Skeletal muscle cell (primary cell): ENCODE results near the gene HAND2.

ENCODE experiments used
- DNase-seq: peaks from one replicate; pipeline ENCODE4 v3.0.0-alpha.2; 2010; ENCODE audit warnings: low read depth
- H3K4me3 ChIP-seq: 2 replicates; pipeline ENCODE4 v1.5.1; 2011; ENCODE audit warnings: low read depth, mild to moderate bottlenecking, control low read depth, low read length, moderate library complexity

The HAND2 gene

DNA sequence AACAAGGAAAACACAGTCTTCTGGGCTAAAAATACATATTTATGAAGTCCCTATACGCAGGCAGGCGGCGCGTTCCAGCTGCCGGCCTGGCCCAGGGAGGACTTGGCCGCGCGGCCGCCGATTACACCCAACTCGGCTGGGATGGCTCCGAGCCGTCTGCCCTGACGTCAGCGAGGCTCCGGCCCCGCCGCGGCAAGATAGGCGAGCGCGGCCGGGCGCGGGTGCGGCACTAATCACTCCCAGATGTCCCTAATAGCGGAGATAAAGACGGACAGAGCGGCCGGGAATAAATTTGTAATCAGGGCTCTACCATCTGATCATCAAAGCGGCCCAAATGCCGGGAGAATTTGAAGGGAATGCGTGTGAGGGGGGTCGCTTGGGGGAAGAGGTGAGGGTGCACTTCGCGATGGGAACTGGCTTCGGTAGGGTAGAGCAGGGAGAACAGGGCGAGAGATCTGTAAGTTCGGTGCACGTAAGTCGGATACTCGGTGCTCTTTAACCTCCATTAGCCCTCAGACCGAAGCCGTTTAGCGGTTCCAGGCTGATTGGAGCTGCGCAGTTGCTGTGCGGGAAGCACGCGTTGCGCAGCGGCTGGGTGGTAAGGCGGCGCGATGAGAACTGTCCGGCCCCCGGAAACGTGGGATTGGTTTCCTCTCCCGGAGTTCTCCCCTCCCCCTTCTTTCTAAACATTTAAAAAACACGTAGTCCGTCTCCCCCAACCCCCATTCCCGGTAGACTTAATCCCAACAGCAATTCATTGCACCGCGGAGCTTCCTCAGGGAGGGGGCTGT lies 7.7 kb downstream of the HAND2 start:
- peak; percentile 81 for DNase-seq
- peak overlapping the region; percentile 57 for H3K4me3 ChIP-seq

DNA sequence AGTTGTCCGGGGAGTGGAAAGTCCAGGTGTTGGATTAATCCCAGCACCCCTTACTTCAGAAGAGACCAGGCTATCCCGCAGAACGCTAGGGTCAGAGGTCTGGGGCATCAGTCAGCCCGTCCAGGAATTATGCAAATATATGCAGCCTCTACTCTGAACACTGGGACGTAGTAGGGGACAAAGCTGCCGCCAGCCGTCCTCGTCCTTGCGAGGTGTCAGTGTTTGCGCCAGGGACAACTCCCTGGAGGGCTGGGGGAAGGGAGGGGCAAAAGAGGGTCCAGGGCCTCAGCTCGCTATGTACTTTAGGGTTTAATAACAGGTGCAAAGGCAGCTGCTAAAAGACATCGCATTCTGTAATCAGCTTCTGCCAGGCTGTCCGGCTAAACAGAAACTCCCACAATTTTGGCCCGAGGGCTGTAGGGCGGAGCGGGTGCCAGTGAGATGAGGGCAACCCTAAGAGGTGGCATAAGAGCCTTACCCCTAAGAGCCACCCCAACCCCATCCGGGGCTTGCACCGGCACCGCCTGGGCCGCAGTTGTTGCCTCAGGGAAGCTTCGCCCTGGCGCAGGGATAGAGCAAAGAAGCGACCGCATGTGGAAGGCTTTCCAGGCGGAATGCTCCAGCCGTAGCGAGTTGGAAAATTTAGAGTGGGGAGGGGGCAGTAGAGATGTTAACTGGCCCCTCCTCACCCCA lies 8.4 kb downstream of the HAND2 start:
- peak overlapping the region; percentile 57 for H3K4me3 ChIP-seq

GRCh38 chr4:173520921-173521466 lies 9.0 kb downstream of the HAND2 start:
- H3K4me3 ChIP-seq = no peak overlapping the region

More for the DNA sequence above, 8.4 kb downstream of the HAND2 start:
- no peak for DNase-seq

DNA sequence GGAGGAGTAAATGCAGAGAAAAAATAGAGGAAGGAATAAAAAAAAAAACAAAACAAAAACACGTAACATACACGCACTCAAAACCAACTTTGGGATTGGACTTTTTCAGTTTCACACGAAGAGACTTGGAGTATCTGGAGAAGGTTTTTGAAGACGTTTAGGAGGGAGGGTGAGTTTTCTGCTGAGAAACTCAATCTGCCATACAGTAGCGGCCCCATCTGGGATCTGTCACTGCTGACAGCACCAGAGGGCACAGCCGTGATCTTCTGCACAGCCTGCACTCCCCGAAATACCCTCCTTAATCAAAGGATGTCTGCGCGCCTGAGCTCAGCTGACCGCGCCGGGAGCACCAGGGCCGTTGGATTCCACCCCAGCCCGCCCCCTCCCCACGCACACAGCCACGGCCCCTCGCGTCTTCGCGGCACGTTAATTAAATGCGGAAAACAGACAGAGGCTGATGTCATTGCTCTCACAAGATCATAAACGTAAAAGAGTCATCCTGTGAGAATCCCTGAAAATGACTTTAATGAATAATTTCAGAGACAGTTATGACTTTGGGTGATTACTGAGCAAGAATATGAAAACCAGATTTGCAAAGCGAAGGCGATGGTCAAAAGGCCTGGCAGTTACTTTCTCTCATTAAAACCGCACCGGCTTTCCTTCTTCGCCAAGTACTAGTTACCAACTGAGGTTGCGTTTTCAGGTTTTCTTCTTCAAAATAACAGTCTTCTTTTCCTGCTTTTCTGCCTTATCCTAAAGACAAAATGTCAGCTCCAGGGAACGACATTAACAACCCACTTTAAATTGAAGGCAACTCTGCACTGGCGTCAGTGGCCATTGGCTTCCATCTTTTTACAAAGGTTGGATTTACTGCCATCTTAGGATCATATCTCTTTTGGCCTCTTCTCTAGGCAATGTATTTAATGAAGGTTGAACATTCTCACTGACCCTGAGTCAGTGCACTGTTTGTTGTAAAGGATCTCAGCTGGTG lies 10.6 kb downstream of the HAND2 start:
- no peak for DNase-seq
- no peak overlapping the region for H3K4me3 ChIP-seq

More at GRCh38 chr4:173520921-173521466, 9.0 kb downstream of the HAND2 start:
- DNase-seq = no peak

- H3K4me3 ChIP-seq = no peak overlapping the region
- DNase-seq = no peak
Observed at GRCh38 chr4:173518425-173519102, 11.5 kb downstream of the HAND2 start.

- no peak overlapping the region for H3K4me3 ChIP-seq
- DNase-seq = no peak
Observed at GRCh38 chr4:173517781-173518424, 12.1 kb downstream of the HAND2 start.

GRCh38 chr4:173516621-173517524 lies 13.2 kb downstream of the HAND2 start:
- peak; percentile 55 for DNase-seq
- H3K4me3 ChIP-seq = peak overlapping the region; percentile 19

- no peak overlapping the region for H3K4me3 ChIP-seq
Observed at GRCh38 chr4:173515458-173515857, 14.6 kb downstream of the HAND2 start.

GRCh38 chr4:173514641-173515217 lies 15.3 kb downstream of the HAND2 start:
- no peak for DNase-seq
- no peak overlapping the region for H3K4me3 ChIP-seq

More at GRCh38 chr4:173515458-173515857, 14.6 kb downstream of the HAND2 start:
- no peak for DNase-seq

- DNase-seq = no peak
- H3K4me3 ChIP-seq = no peak overlapping the region
Observed at GRCh38 chr4:173513651-173514050, 16.4 kb downstream of the HAND2 start.

GRCh38 chr4:173511787-173512361 lies 18.2 kb downstream of the HAND2 start:
- DNase-seq = no peak
- H3K4me3 ChIP-seq = no peak overlapping the region

GRCh38 chr4:173509036-173510001 lies 20.7 kb downstream of the HAND2 start:
- DNase-seq = no peak
- H3K4me3 ChIP-seq = peak overlapping the region; percentile 51

GRCh38 chr4:173508386-173509035 lies 21.5 kb downstream of the HAND2 start:
- no peak for DNase-seq
- H3K4me3 ChIP-seq = no peak overlapping the region

DNA sequence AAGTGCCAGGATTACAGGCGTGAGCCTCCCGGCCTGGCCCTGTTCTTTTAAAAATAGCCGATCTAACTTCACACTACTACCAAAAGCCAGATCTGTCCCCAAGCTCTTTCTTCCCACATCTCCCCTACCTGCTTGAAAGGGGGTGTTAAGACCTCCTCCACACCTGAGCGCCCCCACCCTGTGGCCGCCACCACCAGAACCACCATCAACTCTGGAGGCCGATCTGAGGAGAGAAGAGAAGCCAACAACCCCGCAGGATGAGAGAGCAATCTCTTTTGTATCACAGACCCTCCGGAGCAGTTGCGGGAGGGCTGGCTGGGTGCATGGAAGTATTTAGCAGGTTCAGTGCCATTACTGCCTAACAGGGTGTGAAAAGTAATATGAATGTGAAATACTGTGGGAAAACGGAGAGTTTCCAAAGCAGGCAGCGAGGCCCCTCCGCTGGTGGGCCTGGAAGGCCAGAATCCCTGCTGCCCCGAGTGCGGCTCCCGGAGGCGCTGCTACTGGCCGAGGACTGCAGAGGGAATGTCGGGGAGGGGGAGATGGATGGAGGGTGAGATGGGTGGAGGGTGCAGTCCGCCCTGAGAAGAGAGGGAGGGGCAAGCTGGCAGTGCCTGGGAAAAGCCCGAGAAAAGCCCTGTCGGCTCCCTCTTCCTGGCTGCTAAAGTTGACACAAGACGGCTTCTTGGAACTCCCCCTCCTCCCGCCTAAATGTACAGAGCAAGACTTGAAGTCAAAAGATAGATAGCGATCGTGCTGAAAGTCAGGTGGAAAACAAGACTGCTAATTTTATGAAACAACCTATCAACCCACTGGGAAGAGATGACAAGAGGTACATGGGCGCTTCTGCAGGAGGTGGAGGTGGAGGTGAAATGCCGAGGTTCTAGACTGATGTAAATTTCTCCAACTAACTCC lies 22.3 kb downstream of the HAND2 start:
- DNase-seq = no peak
- no peak overlapping the region for H3K4me3 ChIP-seq
